BE2C (cell line): ENCODE data around the gene HYKK.
"Not testable (repeated sequence)": the region's sequence is repeated elsewhere in the genome, so short reads cannot be mapped to it uniquely, and the experiment has no call there.

Source experiments
- DNase-seq: peaks from one replicate; pipeline ENCODE4 v3.0.0-alpha.2; 2020
- H3K27me3 ChIP-seq: fragments of 250-450 bp; sonication (Bioruptor Pico); 2 replicates; pipeline ENCODE4 v1.5.1; 2020; ENCODE audit warnings: mild to moderate bottlenecking
- H3K36me3 ChIP-seq: fragments of 250-450 bp; sonication (Bioruptor Pico); 2 replicates; pipeline ENCODE4 v1.5.1; 2020; ENCODE audit warnings: mild to moderate bottlenecking
- H3K4me1 ChIP-seq: fragments of 250-450 bp; sonication (Bioruptor Pico); 2 replicates; pipeline ENCODE4 v1.5.1; 2020
- H3K4me3 ChIP-seq: 2 replicates; pipeline ENCODE4 v1.5.1; 2011; ENCODE audit warnings: low read depth, low read length
- H3K9me3 ChIP-seq: fragments of 250-450 bp; sonication (Bioruptor Pico); 2 replicates; pipeline ENCODE4 v1.5.1; 2020
- TF ChIP-seq, protein P1 (sequence below): IDR thresholded peaks from 2 replicates; pipeline ENCODE4 v1.5.1; 2012; ENCODE audit warnings: mild to moderate bottlenecking, low read depth, low read length

Gene HYKK

DNA sequence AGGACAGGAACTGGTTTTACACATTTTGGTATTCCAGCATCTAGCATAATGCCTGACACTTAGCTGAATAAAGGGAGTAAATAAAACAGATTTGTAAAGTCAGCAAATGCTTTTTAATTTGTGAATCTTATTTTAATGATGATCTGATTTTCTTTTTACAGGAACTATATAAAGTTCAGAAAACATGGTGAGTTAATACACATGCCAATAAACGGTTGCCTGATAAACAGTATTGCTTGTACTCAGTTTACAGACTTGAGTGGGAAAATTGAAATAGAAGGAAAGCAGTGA is 34.3 kb downstream of the HYKK start:
- Histone ChIP-seq H3K4me1 (no peaks in the 10 kb centered on the region), H3K36me3 (peaks cover 40% of the 10 kb centered on the region), H3K27me3 (no peaks in the 10 kb centered on the region), H3K9me3 (no peaks in the 10 kb centered on the region), H3K4me3 (peak overlapping the region; percentile 92)
- DNase-seq = no peak
- TF ChIP-seq, protein P1, sequence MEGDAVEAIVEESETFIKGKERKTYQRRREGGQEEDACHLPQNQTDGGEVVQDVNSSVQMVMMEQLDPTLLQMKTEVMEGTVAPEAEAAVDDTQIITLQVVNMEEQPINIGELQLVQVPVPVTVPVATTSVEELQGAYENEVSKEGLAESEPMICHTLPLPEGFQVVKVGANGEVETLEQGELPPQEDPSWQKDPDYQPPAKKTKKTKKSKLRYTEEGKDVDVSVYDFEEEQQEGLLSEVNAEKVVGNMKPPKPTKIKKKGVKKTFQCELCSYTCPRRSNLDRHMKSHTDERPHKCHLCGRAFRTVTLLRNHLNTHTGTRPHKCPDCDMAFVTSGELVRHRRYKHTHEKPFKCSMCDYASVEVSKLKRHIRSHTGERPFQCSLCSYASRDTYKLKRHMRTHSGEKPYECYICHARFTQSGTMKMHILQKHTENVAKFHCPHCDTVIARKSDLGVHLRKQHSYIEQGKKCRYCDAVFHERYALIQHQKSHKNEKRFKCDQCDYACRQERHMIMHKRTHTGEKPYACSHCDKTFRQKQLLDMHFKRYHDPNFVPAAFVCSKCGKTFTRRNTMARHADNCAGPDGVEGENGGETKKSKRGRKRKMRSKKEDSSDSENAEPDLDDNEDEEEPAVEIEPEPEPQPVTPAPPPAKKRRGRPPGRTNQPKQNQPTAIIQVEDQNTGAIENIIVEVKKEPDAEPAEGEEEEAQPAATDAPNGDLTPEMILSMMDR = no peak

DNA sequence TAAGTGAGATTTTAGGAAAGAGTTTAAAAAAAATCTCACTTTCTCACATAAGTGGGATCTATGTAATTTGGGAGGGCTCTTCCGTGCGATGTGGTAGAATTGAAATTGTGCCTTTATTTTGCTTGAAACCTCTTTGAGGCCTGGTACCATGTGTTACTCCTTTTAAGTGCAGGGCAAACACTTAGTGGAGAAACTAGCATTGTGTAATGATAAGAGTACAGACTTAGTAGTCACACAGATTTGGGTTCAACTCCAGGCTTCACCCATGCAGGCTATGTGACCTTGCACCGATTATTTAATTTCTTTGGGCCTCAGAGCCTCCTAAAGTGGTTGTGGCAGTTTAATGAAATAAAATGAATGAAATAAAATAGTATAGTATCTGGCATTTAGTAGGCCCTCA is 35.3 kb downstream of the HYKK start:
- H3K9me3 ChIP-seq = no peaks in the 10 kb centered on the region
- H3K27me3 ChIP-seq = no peaks in the 10 kb centered on the region
- no peaks in the 10 kb centered on the region for H3K4me1 ChIP-seq
- H3K36me3 ChIP-seq = peaks cover 49% of the 10 kb centered on the region
- TF ChIP-seq, protein P1 = no peak
- H3K4me3 ChIP-seq = no peak overlapping the region
- no peak for DNase-seq

DNA sequence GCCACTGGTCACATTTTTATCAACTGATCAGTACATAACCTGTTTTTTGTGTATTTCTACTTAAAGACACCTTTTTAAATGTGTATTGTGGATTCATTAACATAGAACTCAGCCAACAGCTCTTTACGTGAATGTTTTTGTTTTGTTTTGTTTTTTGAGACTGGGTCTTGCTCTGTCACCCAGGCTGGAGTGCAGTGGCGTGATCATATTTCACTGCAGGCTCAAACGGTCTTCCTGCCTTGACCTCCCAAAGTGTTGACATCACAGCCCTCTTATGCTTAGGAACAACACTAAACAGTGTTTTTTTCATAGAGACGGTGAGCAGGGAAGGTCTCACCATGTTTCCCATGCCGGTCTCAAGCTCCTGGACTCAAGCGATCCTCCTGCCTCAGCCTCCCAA is 42.8 kb downstream of the HYKK start:
- peaks cover 57% of the 10 kb centered on the region for H3K36me3 ChIP-seq

DNA sequence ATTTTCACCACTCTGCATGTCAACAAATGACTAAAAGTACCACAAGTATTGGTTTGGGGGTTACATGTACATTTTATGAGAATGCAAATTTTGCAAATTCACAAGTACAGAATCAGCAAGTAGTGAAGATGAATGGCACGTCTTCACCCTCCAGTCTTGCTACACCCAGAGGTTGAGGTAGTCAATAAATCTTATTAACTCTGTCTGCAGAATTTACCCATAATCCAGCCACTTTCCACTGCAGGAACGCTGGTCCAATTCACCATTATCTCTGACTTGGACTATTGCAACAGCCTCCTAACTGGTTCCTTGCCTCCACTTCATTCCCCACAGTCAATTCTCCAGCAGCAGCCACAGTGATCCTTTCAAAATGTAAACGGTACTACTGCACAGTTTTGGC is 43.4 kb downstream of the HYKK start:
- H3K36me3 ChIP-seq = peaks cover 50% of the 10 kb centered on the region
- TF ChIP-seq, protein P1 = no peak
- H3K4me3 ChIP-seq = no peak overlapping the region
- no peak for DNase-seq
- no peaks in the 10 kb centered on the region for H3K4me1 ChIP-seq
- H3K27me3 ChIP-seq = no peaks in the 10 kb centered on the region
- H3K9me3 ChIP-seq = no peaks in the 10 kb centered on the region

More for the DNA sequence above, 42.8 kb downstream of the HYKK start:
- Histone ChIP-seq H3K4me3 (no peak overlapping the region), H3K9me3 (no peaks in the 10 kb centered on the region), H3K27me3 (no peaks in the 10 kb centered on the region), H3K4me1 (no peaks in the 10 kb centered on the region)
- no peak for DNase-seq
- TF ChIP-seq, protein P1 = no peak

DNA sequence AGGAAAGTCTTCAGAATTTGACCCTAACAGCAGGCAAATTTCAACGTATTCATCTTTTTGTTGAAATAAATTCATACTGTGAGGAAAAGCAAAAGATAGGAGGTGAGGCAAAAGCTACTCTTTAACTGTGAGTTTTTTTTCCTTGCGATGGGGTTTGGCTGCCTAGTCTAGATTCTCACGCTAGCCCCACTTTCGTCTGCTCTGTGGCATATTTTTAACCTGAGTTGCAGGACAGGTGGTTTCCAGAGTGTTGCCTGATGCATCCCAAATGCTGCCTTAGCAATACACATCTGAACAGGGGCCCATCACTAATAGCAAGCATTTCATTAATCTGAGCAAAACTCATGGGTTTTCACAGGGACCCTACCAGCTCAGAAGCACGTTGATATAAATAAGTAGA is 44.5 kb downstream of the HYKK start:
- Histone ChIP-seq H3K4me3 (no peak overlapping the region), H3K4me1 (no peaks in the 10 kb centered on the region), H3K9me3 (no peaks in the 10 kb centered on the region), H3K27me3 (no peaks in the 10 kb centered on the region), H3K36me3 (peaks cover 40% of the 10 kb centered on the region)
- TF ChIP-seq, protein P1 = no peak
- DNase-seq = no peak

DNA sequence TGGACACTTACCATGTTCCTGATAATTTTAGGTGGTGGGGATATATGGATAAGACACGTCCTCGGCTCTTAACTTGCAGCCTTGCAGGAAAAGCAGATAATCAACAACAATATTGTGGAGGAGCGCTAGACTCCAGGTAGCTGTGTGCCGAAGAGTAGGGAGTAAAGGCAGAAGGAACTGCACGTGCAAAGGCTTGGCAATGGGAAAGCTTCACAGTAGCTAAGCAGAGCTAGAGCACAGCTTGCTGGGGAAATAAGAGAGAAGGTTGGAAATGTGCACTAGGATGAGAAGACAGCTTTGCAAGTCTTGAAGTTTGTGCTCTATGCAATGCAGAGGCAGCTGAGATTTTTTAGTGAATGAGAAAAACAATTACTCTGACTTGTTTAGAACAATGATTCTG is 45.2 kb downstream of the HYKK start:
- no peaks in the 10 kb centered on the region for H3K4me1 ChIP-seq
- TF ChIP-seq, protein P1 = no peak
- no peak for DNase-seq

DNA sequence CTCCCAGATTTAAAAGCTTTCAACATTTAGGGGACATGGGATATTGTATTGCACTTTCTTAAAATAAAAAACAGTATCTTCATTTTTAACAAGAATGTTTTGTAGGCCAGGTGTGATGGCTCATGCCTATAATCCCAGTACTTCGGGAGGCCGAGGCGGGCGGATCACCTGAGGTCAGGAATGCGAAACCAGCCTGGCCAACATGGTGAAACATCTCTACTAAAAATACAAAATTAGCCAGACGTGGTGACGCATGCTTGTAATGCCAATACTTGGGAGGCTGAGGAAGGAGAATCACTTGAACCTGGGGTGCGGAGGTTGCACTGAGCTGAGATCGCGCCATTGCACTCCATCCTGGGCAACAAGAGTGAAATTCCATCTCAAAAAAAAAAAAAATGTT is 52.8 kb downstream of the HYKK start:
- H3K36me3 ChIP-seq, H3K4me3 ChIP-seq, H3K9me3 ChIP-seq, H3K27me3 ChIP-seq, H3K4me1 ChIP-seq, DNase-seq: not testable (repeated sequence)

More for the DNA sequence above, 45.2 kb downstream of the HYKK start:
- peaks cover 33% of the 10 kb centered on the region for H3K36me3 ChIP-seq
- H3K9me3 ChIP-seq = no peaks in the 10 kb centered on the region
- H3K4me3 ChIP-seq = no peak overlapping the region
- H3K27me3 ChIP-seq = no peaks in the 10 kb centered on the region
